HepG2 (cell line): ENCODE measurements around the gene AKAP6. TPM values are rescaled to one million over a fixed set of nuclear protein-coding genes. Genes with fewer than 3 reads are reported as not detected.

Source experiments
- ATAC-seq: fragments of 200-7000 bp; cut with Tn5 transposase; 3 replicates; pipeline ENCODE4 v1.9.1; 2020; ENCODE audit warnings: mild to moderate bottlenecking, moderate library complexity
- BruUV-seq: library from RNA; stranded (reverse); fragments of 400-500 nt; replicated peaks from 2 replicates; lab custom pipeline; 2021; lab: Mats Ljungman, UMichigan
- CTCF ChIA-PET: fragments of 300-600 bp; formaldehyde crosslinking; extraction: SDS; loops from one replicate; lab custom pipeline; 2021; ENCODE audit warnings: low total read pairs, inconsistent platforms, low intra/inter-chr PET ratio; lab: Yijun Ruan, JAX
- POLR2A ChIA-PET: fragments of 350-600 bp; sonication (Branson Sonifier 250); formaldehyde crosslinking; loops from one replicate; lab custom pipeline; 2020; ENCODE audit warnings: antibody characterized with exemption, inconsistent platforms; lab: Yijun Ruan, JAX
- DNase-seq: peaks from one replicate; pipeline ENCODE4 v3.0.0-alpha.2; 2015; ENCODE audit warnings: low spot score
- FAIRE-seq: peaks from 3 replicates; lab custom pipeline; 2011; peaks lifted over from hg19 to GRCh38; lab: Jason Lieb, UNC
- H2AFZ ChIP-seq: one replicate; pipeline ENCODE4 v1.6.1; 2011; ENCODE audit warnings: low read length, inconsistent platforms
- H3K27ac ChIP-seq: fragments of 300-600 bp; 3 replicates; pipeline ENCODE4 v1.8.0; 2011; ENCODE audit warnings: mixed run types, mild to moderate bottlenecking, mixed read lengths, low read length, inconsistent platforms; ENCODE audit not compliant: insufficient read depth; ENCODE audit errors: extremely low read length
- H3K27me3 ChIP-seq, 2 experiments: fragments of 200-600 bp in 1 of 2; 2 replicates in 1 of 2; 3 replicates in 1 of 2; pipeline versions ENCODE4 v1.6.0 to v1.8.0; 2011; ENCODE audit warnings: low read length in 2 of 2, mild to moderate bottlenecking in 2 of 2, moderate library complexity in 2 of 2, inconsistent platforms in 1 of 2; ENCODE audit not compliant: insufficient read depth in 2 of 2, control insufficient read depth in 1 of 2
- H3K36me3 ChIP-seq, 2 experiments: fragments of 200-600 bp in 1 of 2; replicated peaks in 1 of 2; 2 replicates in 1 of 2; 3 replicates in 1 of 2; pipeline versions ENCODE4 v1.5.1 to v1.8.0; 2011; ENCODE audit warnings: low read length in 2 of 2, inconsistent platforms in 1 of 2; ENCODE audit not compliant: insufficient read depth in 2 of 2, control insufficient read depth in 1 of 2
- H3K4me1 ChIP-seq: 2 replicates; pipeline ENCODE4 v1.5.1; 2012; ENCODE audit warnings: low read length, inconsistent platforms; ENCODE audit not compliant: insufficient read depth
- H3K4me2 ChIP-seq: 2 replicates; pipeline ENCODE4 v1.6.0; 2011; ENCODE audit warnings: low read depth, low read length, inconsistent platforms
- H3K4me3 ChIP-seq, 3 experiments: fragments of 200-600 bp in 1 of 3; sonication (generic), shearing (Covaris generic) in 1 of 3; replicated peaks in 1 of 3; 2 replicates each; pipeline ENCODE4 v1.5.1; 2011 to 2016; ENCODE audit warnings: low read length in 3 of 3, inconsistent platforms in 2 of 3, low read depth in 2 of 3, mild to moderate bottlenecking in 2 of 3, control low read depth in 1 of 3, mixed read lengths in 1 of 3; ENCODE audit not compliant: insufficient read depth in 1 of 3
- H3K79me2 ChIP-seq: one replicate; pipeline ENCODE4 v1.6.1; 2011; ENCODE audit warnings: low read length, inconsistent platforms; ENCODE audit not compliant: insufficient read depth
- H3K9ac ChIP-seq: 2 replicates; pipeline ENCODE4 v1.6.0; 2011; ENCODE audit warnings: mild to moderate bottlenecking, low read depth, low read length, inconsistent platforms; ENCODE audit not compliant: insufficient read depth
- H3K9me3 ChIP-seq: 2 replicates; pipeline ENCODE4 v1.5.1; 2012; ENCODE audit warnings: mild to moderate bottlenecking, low read length
- H4K20me1 ChIP-seq: 2 replicates; pipeline ENCODE4 v1.6.0; 2011; ENCODE audit warnings: inconsistent platforms, mild to moderate bottlenecking, low read length, moderate library complexity; ENCODE audit not compliant: insufficient read depth
- ADNP ChIP-seq: sonication (generic); formaldehyde crosslinking; IDR thresholded peaks from 2 replicates; pipeline ENCODE4 v1.4.0; 2020; ENCODE audit warnings: missing genetic modification reagents
- CEBPB ChIP-seq: IDR thresholded peaks from 2 replicates; pipeline ENCODE4 v1.6.1; 2011; ENCODE audit warnings: low read depth, low read length, improper control_type of control experiment, borderline replicate concordance
- JUND ChIP-seq: sonication (generic); formaldehyde crosslinking; IDR thresholded peaks from 2 replicates; pipeline ENCODE4 v1.8.0; 2022; ENCODE audit warnings: mild to moderate bottlenecking, missing genetic modification reagents
- NAIF1 ChIP-seq: sonication (generic); formaldehyde crosslinking; IDR thresholded peaks from 2 replicates; pipeline ENCODE4 v1.5.0; 2020; ENCODE audit warnings: mild to moderate bottlenecking, missing genetic modification reagents, borderline replicate concordance
- POLR2A ChIP-seq, 2 experiments: IDR thresholded peaks; 2 replicates each; pipeline ENCODE4 v1.6.1; 2011; ENCODE audit warnings: low read depth in 2 of 2, low read length in 2 of 2, mild to moderate bottlenecking in 1 of 2, moderate library complexity in 1 of 2; ENCODE audit not compliant: insufficient read depth in 1 of 2
- TOE1 ChIP-seq: sonication (generic); formaldehyde crosslinking; IDR thresholded peaks from 2 replicates; pipeline ENCODE4 v1.4.0; 2020; ENCODE audit warnings: mild to moderate bottlenecking, missing genetic modification reagents
- TRIM24 ChIP-seq: sonication (generic); formaldehyde crosslinking; IDR thresholded peaks from 2 replicates; pipeline ENCODE4 v1.8.0; 2022; ENCODE audit warnings: mild to moderate bottlenecking, missing genetic modification reagents
- ZFY ChIP-seq: sonication (generic); formaldehyde crosslinking; IDR thresholded peaks from 2 replicates; pipeline ENCODE4 v1.4.0; 2020; ENCODE audit warnings: missing genetic modification reagents
- WGBS: methylation state at CpG from one replicate; pipeline ENCODE4 v1.1.6; 2017; ENCODE audit warnings: low lambda C conversion rate; 5-methylcytosine and 5-hydroxymethylcytosine counted together
- in situ Hi-C: cut with HindIII; loops from 2 replicates; pipeline ENCODE4 v1.10.0; 2017; ENCODE audit warnings: low pct_unique_long_range_greater_than_20kb; ENCODE audit not compliant: extremely low pct_ligation_motif_present
- intact Hi-C: fragments of 100-400 bp; cut with micrococcal nuclease; formaldehyde crosslinking; loops from one replicate; pipeline ENCODE4 v1.10.0; 2022; ENCODE audit not compliant: unreplicated experiment
- polyA plus RNA-seq, 8 experiments: library from polyadenylated mRNA; depleted of rRNA in 3 of 8; stranded (reverse) in 7 of 8; unstranded in 1 of 8; fragments of >200 nt; fragmentation: Illumina TruSeq in 4 of 8; extraction: Trizol in 4 of 8; gene quantifications; 2 replicates each; pipeline versions ENCODE4 v1.2.1 to v1.2.3, GENCODE V29; 2011 to 2016; ENCODE audit warnings: low read depth in 4 of 8, missing spikeins in 1 of 8, mixed read lengths in 1 of 8; ENCODE audit not compliant: insufficient read depth in 1 of 8
- total RNA-seq, 5 experiments: library from RNA; depleted of rRNA; stranded (reverse); fragments of >200 nt; fragmentation: Illumina TruSeq; extraction: Trizol; gene quantifications; 2 replicates each; pipeline ENCODE4 v1.2.3, GENCODE V29; 2016; ENCODE audit warnings: low read depth in 1 of 5
- TF ChIP-seq, protein P1 (sequence below): sonication (generic); formaldehyde crosslinking; IDR thresholded peaks from 2 replicates; pipeline ENCODE4 v1.4.0; 2020; ENCODE audit warnings: low read depth, missing genetic modification reagents
- TF ChIP-seq, protein P2 (sequence below): sonication (generic); formaldehyde crosslinking; IDR thresholded peaks from 2 replicates; pipeline ENCODE4 v1.4.0; 2020; ENCODE audit warnings: mild to moderate bottlenecking, missing genetic modification reagents
- TF ChIP-seq, protein P3 (sequence below): IDR thresholded peaks from 2 replicates; pipeline ENCODE4 v1.6.1; 2016; ENCODE audit warnings: mild to moderate bottlenecking, missing biosample characterization, missing genetic modification reagents
- TF ChIP-seq, protein P4 (sequence below): sonication (generic); formaldehyde crosslinking; IDR thresholded peaks from 2 replicates; pipeline ENCODE4 v1.5.1; 2020; ENCODE audit warnings: mild to moderate bottlenecking, missing genetic modification reagents, borderline replicate concordance
- TF ChIP-seq, protein P5 (sequence below): sonication (generic); formaldehyde crosslinking; IDR thresholded peaks from 2 replicates; pipeline ENCODE4 v1.4.0; 2020; ENCODE audit warnings: mild to moderate bottlenecking, missing genetic modification reagents, borderline replicate concordance
- TF ChIP-seq, protein P6 (sequence below): sonication (generic); formaldehyde crosslinking; IDR thresholded peaks from 2 replicates; pipeline ENCODE4 v1.4.0; 2020; ENCODE audit warnings: mild to moderate bottlenecking, low read depth, missing genetic modification reagents

The AKAP6 gene
- total and polyA plus RNA-seq, 2 of the 13 experiments (the other 11 are each of a cell fraction or from before 2014, with no cell fraction given), result 1.4 TPM

DNA sequence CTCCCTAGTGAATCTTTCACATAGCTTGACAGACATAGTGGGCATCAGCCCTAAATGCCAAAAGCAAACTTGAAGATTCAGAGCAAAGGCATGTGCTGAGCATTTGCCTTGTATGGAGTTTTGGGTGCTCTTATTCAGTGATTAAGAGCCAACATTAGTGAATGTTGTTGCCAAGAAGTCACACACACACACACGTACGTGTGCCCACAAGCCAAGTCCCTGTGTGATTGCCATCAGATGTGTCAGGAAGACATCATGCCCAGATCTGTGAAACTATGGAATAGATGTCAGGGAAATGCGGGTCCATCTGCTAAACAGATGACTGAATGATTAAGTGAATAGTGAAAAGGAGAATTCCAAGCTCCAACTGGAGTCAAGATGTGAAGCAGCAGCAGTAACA, 149.0 kb downstream of the AKAP6 start (continued):
- TF ChIP-seq, protein P1, sequence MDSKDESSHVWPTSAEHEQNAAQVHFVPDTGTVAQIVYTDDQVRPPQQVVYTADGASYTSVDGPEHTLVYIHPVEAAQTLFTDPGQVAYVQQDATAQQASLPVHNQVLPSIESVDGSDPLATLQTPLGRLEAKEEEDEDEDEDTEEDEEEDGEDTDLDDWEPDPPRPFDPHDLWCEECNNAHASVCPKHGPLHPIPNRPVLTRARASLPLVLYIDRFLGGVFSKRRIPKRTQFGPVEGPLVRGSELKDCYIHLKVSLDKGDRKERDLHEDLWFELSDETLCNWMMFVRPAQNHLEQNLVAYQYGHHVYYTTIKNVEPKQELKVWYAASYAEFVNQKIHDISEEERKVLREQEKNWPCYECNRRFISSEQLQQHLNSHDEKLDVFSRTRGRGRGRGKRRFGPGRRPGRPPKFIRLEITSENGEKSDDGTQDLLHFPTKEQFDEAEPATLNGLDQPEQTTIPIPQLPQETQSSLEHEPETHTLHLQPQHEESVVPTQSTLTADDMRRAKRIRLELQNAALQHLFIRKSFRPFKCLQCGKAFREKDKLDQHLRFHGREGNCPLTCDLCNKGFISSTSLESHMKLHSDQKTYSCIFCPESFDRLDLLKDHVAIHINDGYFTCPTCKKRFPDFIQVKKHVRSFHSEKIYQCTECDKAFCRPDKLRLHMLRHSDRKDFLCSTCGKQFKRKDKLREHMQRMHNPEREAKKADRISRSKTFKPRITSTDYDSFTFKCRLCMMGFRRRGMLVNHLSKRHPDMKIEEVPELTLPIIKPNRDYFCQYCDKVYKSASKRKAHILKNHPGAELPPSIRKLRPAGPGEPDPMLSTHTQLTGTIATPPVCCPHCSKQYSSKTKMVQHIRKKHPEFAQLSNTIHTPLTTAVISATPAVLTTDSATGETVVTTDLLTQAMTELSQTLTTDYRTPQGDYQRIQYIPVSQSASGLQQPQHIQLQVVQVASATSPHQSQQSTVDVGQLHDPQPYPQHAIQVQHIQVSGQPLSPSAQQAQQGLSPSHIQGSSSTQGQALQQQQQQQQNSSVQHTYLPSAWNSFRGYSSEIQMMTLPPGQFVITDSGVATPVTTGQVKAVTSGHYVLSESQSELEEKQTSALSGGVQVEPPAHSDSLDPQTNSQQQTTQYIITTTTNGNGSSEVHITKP (CRISPR knock-in tag), result no peak
- TF ChIP-seq, all 625 proteins: peak for 0

DNA sequence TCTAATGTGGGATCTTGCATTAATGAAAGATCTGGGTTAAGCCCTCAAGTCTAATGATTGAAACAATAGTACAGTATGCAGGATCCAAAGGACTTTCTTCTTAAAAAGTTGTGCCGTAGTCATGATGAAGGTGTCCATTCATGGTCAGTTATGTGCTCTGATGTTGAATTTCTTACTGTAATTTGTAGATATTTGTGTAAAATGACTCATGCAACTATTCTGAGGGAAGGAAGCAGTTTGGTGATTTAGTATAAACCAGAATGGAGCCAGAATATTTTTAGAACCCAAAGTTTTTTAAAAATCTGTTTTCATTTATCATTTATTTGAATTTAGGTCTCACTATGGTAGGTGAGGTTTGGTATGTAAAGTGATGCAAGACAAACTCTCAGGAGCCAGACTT, 151.2 kb downstream of the AKAP6 start:
- DNase-seq (no peak), FAIRE-seq (no peak), ATAC-seq (no peak)
- H3K9ac ChIP-seq, result no peak overlapping the region
- H3K9me3 ChIP-seq, result no peaks in the 10 kb centered on the region
- ChIA-PET POLR2A (no interaction called here), CTCF (no interaction called here)
- H2AFZ ChIP-seq, result no peak overlapping the region
- in situ Hi-C loops, result no loop called here
- 28% methylated on average over 1 of the region's 1 CpG for WGBS
- no peaks in the 10 kb centered on the region for H3K36me3 ChIP-seq
- no peak overlapping the region for H3K27ac ChIP-seq
- no peak overlapping the region for H3K4me3 ChIP-seq
- intact Hi-C loops, result no loop called here
- H3K27me3 ChIP-seq, result peaks cover 0 to 1% of the 10 kb centered on the region in 2 experiments; a peak in 1 of 5 replicates
- H3K4me2 ChIP-seq, result no peak overlapping the region
- no TSS peak for BruUV-seq
- no peaks in the 10 kb centered on the region for H3K4me1 ChIP-seq
- H4K20me1 ChIP-seq, result no peaks in the 10 kb centered on the region
- H3K79me2 ChIP-seq, result no peaks in the 10 kb centered on the region
- TF ChIP-seq ADNP (CRISPR knock-in tag), result no peak
- TF ChIP-seq ZFY (CRISPR knock-in tag), result no peak
- TF ChIP-seq, protein P2, sequence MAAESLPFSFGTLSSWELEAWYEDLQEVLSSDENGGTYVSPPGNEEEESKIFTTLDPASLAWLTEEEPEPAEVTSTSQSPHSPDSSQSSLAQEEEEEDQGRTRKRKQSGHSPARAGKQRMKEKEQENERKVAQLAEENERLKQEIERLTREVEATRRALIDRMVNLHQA (CRISPR knock-in tag), result no peak
- no peak for TF ChIP-seq NAIF1 (CRISPR knock-in tag)
- no peak for TF ChIP-seq TOE1 (CRISPR knock-in tag)
- TF ChIP-seq JUND, result no peak
- no peak for TF ChIP-seq TRIM24 (CRISPR knock-in tag)
- TF ChIP-seq, protein P3, sequence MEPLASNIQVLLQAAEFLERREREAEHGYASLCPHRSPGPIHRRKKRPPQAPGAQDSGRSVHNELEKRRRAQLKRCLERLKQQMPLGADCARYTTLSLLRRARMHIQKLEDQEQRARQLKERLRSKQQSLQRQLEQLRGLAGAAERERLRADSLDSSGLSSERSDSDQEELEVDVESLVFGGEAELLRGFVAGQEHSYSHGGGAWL, result no peak
- TF ChIP-seq CEBPB, result no peak
- TF ChIP-seq, protein P4, sequence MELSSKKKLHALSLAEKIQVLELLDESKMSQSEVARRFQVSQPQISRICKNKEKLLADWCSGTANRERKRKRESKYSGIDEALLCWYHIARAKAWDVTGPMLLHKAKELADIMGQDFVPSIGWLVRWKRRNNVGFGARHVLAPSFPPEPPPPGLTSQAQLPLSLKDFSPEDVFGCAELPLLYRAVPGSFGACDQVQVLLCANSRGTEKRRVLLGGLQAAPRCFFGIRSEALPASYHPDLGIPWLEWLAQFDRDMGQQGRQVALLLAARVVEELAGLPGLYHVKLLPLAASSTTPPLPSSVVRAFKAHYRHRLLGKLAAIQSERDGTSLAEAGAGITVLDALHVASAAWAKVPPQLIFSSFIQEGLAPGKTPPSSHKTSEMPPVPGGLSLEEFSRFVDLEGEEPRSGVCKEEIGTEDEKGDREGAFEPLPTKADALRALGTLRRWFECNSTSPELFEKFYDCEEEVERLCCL (CRISPR knock-in tag), result no peak
- TF ChIP-seq, protein P5, sequence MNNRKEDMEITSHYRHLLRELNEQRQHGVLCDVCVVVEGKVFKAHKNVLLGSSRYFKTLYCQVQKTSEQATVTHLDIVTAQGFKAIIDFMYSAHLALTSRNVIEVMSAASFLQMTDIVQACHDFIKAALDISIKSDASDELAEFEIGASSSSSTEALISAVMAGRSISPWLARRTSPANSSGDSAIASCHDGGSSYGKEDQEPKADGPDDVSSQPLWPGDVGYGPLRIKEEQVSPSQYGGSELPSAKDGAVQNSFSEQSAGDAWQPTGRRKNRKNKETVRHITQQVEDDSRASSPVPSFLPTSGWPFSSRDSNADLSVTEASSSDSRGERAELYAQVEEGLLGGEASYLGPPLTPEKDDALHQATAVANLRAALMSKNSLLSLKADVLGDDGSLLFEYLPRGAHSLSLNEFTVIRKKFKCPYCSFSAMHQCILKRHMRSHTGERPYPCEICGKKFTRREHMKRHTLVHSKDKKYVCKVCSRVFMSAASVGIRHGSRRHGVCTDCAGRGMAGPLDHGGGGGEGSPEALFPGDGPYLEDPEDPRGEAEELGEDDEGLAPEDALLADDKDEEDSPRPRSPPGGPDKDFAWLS (CRISPR knock-in tag), result no peak
- TF ChIP-seq, protein P6, sequence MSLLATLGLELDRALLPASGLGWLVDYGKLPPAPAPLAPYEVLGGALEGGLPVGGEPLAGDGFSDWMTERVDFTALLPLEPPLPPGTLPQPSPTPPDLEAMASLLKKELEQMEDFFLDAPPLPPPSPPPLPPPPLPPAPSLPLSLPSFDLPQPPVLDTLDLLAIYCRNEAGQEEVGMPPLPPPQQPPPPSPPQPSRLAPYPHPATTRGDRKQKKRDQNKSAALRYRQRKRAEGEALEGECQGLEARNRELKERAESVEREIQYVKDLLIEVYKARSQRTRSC (CRISPR knock-in tag), result no peak
- TF ChIP-seq POLR2A (IDR thresholded peaks at IDR 0.05; ENCODE audit: insufficient read depth in 1 of 2, low read depth in 2 of 2, low read length in 2 of 2), result no peak
